Measurements from ENCODE around the gene MFSD11.
"Not testable (repeated sequence)": the region's sequence is repeated elsewhere in the genome, so short reads cannot be mapped to it uniquely, and the experiment has no call there.

Gene MFSD11

DNA sequence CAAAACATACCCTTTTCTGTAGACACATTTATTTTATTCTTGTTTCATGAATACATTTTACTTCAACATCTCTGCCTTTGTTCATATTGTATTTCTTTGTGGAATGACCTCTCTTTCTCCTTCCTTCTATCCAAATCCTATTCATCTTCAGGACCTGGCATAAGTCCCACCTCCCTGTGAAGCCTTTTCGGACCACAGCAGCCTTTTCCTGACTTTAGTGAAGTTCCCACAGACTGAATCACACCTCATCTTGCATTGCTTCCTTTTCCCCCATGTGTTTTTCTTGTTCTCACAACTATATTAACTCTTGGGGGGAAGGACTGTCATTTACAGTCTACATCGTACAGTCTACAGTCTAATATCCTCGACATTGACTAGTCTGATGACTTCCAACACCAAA is 58.2 kb downstream of the MFSD11 start:
- no peak for DNase-seq (ENCODE audit: low spot score)

DNA sequence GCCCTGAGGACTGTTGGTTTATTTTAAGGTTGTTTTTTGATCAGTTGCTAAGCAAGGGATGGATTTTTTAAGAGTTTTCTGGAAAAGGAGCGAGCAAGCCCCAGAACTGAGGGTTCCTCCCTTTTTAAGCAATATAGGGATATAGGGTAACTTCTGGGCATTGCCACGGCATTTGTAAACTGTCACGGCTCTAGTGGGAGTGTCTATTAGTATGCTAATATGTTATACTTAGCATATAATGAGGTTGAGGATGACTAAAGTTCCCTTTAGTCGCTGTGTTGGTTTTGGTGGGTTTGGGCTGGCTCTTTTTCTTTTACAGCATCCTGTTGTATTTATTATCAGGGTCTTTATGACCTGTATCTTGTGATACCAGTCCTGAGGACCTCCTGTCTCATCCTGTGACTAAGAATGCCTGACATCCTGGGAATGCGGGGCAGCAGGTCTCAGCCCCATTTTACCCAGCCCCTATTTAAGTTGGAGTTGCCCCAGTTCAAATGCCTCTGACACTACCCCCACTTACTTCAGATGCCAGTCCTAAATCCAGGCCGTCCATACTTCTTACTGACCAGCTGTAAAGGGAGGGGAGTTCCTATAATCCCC is 59.4 kb downstream of the MFSD11 start:
- FAIRE-seq (no peak), DNase-seq (ENCODE audit: low spot score) (no peak)

More for the DNA sequence above, 58.2 kb downstream of the MFSD11 start:
- FAIRE-seq = no peak

DNA sequence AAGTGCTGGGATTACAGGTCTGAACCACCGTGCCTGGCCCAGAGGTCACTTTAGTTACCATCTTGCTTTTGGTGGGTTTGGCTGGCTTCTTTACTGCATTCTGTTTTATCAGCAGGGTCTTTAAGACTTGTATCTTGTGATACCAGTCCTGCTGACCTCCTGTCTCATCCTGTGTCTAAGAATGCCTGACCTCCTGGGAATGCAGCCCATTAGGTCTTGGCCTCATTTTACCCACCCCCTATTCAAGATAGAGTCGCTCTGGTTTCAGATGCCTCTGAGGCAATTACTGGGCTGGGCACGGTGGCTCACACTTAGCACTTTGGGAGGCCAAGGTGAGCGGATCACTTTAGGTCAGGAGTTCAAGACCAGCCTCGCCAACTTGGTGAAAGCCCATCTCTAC is 63.8 kb downstream of the MFSD11 start:
- DNase-seq (ENCODE audit: low spot score) (no peak), FAIRE-seq (no peak)

DNA sequence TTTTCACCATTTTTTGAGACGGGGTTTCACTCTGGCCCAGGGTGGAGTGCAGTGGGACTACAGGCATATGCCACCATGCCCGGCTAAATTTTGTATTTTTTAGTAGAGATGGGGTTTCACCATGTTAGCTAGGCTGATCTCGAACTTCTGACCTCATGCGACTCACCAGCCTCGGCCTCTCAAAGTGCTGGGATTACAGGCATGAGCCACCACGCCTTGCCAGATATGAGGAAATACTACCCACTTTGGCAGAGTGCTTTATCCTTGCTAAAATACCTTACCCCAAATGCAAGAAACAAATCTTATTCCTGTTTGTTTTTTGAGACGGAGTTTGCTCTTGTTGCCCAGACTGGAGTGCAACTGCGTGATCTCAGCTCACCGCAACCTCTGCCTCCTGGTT is 67.4 kb downstream of the MFSD11 start:
- DNase-seq (ENCODE audit: low spot score) = no peak
- no peak for FAIRE-seq

DNA sequence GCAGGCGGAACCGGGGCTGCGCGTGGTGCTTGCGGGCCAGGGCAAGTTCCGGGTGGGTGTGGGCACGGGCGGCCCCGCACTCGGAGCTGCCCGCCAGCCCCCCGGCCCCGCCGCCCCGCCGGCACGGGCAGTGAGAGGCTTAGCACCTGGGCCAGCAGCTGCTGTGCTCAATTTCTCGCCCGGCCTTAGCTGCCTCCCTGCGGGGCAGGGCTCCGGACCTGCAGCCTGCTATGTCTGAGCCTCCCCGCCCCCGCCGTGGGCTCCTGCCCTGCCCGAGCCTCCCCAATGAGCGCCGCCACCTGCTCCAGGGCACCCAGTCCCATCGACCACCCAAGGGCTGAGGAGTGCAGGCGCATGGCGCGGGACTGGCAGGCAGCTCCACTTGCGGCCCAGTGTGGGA is 68.2 kb downstream of the MFSD11 start:
- not testable (repeated sequence) for DNase-seq (ENCODE audit: low spot score); FAIRE-seq

DNA sequence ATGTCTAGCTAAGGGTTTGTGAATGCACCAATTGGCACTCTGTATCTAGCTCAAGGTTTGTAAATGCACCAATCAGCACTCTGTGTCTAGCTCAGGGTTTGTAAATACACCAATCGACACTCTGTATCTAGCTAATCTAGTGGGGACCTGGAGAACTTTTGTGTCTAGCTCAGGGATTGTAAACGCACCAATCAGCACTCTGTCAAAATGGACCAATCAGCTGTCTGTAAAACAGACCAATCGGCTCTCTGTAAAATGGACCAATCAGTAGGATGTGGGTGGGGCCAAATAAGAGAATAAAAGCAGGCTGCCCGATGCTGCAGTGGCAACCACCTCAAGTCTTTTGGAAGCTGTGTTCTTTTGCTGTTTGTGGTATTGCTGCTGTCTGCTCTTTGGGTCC is 68.8 kb downstream of the MFSD11 start:
- DNase-seq (ENCODE audit: low spot score); FAIRE-seq: not testable (repeated sequence)

DNA sequence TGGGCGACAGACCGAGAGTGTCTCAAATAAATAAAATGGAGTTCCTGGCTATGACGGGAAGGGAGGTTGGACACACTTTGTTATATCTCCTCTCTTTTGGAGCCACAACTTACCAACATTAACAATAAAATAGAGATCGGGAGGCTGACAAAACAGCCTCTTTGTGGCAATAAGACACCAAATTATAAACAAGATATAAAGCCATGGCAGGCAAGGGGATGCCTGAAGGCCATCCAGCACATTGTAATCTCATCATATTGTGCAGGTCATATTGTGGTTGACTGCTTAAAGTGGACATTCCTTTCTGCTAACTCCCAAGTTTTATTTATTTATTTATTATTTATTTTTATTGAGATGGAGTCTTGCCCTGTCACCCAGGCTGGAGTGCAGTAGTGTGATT is 70.4 kb downstream of the MFSD11 start:
- DNase-seq (ENCODE audit: low spot score) (no peak), FAIRE-seq (no peak)

DNA sequence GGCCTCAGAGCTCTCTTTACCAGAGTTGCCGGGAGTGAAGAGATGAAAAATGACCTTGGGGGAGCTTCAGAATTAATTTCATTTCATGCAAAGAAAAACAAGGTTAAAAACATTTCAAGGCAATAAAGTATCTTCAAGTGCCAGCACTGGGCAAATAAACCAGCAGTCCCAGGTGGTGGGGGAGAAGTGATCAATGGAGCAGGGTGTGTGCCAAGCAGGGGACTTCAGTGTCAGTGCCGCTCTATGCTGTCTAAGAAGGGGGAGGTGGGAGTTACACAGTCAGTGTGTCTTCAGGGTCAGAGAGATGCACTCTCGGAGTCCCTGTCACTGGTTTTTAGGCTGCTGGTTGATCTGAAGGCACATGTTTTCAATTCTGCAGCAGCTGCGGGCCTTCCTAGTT is 73.0 kb downstream of the MFSD11 start:
- no peak for DNase-seq (ENCODE audit: low spot score)
- FAIRE-seq = no peak

DNA sequence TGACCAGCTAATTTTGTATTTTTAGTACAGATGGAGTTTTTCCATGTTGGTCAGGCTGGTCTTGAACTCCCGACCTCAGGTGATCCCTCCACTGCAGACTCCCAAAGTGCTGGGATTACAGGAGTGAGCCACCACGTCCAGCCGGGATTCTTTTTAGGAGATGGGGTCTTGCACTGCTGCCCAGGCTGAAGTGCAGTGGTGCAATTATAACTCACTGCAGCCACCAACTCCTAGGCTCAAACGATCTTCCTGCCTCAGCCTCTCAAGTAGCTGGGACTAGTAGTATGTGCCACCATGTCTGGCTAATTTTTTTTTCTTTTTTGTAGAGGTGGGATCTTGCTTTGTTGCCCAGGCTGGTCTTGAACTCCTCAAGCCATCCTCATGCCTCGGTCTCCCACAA is 73.9 kb downstream of the MFSD11 start:
- DNase-seq (ENCODE audit: low spot score) (no peak), FAIRE-seq (no peak)

DNA sequence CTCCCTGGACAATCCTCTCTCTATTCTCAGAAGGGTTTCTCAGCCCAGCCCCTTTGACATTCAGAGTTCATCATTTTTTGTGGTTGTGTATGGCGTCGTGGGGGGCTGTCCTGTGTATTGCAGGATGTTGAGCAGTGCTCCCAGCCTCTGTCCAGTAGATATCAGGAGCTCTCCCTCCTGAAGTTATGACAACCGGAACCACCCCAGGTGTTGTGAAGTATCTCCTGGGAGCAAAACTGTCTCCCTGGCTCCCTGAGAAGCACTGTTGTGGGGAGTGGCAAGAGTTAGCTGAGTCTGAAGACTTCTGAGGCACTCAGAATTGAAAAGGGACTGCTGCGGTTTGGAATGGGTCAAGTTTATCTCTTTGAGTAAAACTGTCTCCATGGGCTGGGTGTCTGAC is 74.3 kb downstream of the MFSD11 start:
- no peak for FAIRE-seq
- no peak for DNase-seq (ENCODE audit: low spot score)

DNA sequence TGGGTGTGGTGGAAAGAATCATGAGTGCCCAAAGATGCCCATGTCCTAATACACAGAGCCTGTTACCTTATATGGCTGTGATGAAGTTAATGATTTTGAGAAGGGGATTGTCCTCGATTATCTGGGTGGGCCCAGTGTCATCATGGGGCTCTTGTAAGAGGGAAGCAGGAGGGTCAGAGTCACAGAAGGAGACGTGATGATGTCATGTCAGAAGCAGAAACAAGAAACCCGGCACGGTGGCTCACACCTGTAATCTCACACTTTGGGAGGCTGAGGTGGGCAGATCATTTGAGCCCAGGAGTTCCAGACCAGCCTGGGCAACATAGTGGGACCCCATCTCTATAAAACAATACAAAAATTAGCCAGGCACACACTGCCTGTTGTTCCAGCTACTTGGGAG is 75.0 kb downstream of the MFSD11 start:
- DNase-seq (ENCODE audit: low spot score) (no peak), FAIRE-seq (no peak)

DNA sequence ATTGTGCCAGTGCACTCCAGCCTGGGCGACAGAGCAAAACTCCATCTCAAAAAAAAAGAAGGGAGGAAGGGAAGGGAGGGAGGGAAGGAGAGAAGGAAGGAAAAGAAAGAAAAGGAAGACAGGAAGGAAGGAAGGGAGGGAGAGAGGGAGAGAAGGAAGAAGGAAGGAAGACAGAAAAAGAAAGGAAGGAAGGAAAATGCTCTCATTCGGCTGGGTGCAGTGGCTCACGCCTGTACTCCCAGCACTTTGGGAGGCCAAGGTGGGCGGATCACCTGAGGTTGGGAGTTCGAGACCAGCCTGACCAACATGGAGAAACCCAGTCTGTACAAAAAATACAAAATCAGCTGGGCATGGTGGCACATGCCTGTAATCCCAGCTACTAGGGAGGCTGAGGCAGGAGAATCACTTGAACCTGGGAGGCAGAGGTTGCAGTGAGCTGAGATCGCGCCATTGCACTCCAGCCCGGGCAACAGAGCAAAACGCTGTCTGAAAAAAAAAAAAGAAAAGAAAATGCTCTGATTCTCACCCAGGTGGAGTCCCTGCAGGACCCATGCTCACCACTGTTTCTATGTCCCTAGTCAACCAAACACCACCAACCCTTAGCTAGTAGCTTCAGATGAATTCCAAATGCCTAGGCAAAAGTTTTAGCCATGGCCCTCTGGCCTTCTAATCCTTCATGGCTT is 78.1 kb downstream of the MFSD11 start:
- not testable (repeated sequence) for DNase-seq (ENCODE audit: low spot score); FAIRE-seq

DNA sequence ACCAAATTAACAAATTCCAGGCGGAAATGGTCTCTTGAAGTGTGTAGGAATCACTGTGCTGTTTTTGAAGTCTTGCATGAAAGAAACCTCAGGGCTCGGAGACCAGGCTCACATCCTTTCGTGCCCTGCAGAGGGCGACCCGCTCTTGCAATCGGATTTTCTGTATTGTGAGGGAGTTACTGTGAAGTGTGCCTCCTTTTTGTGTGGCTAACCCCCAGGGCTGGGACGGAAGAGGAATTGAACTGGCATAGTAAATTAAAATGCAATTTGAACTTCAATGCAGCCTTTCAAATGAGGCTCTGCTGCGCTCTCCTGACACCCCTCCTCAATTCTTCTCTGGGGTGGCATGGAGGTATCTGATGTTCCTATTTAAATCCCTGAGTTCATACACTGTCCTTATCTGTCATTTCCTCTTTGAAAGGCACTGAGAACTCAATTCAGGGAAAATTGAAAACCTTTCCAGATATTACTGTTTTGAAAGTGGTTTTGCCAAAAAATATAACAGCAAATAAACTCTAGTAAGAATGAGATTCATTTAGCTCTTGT is 78.7 kb downstream of the MFSD11 start:
- FAIRE-seq = no peak
- peak; percentile 78 for DNase-seq (ENCODE audit: low spot score)

DNA sequence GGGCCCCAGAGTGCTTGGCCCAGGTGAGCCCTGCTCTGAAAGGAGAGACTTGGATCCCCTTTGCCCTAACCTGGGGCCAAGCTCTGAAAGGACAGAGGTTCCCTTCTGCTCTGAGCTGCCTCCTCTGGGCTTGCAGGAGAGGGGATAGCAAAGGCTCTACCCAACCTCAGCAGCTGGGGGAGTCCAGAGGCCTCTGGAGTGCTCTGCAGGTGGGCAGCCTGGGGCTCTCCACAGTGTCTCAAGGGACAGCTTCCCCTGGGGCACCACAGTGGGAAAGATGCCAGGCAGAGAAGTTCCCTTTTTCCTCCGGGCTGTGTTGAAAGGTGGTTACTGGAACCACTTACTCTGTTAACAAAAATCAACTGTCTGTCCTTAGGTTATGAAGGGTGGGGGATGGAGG is 82.1 kb downstream of the MFSD11 start:
- FAIRE-seq = no peak
- DNase-seq (ENCODE audit: low spot score) = no peak

DNA sequence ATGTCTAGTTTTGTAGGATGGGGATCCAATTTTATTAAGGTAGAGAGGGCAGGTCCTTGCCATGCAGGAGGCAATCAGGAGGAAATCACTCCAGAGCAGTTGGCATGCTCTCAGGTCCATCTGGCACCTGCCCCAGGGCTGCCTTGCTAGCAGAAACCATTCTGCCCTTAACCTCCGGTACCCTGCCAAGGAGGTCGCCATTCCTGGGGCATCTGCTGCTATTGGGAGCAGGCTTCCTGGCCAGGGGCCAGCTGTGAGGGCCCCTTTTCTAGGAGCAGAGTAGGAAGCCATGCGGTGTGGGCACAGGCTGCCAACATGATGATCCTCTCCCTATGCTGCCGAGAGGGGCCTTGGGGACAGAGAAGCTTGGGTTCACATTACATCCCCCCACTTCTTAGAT is 82.6 kb downstream of the MFSD11 start:
- DNase-seq (ENCODE audit: low spot score) (no peak), FAIRE-seq (no peak)

DNA sequence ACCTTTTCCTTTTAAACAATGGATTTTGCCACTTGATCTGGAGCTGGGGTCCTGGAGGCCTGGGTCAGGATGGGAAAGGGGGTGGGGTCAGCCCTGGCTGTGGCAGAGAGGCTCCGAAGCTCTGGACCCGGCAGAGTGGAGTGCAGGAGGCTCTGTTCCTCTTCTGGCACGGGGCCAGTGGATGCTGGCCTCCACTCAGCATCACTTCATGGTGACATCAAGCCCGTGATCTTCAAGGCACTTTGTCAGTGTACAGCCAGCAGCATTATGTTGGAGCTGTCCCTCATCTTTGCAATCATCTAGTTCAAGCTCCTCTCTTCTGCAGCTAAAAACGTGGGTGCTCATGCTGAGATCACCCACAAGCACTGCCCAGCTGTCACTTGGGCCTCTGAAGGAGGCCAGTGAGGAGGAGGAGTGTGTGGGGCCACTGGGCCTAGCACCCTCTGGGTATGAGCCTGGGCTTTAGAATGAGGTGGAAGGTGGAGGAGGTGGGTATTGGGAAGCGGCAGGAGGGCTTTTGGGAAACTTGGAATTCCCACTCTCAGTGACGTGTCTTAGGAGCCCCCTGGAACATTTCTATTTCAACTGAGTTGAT is 84.4 kb downstream of the MFSD11 start:
- peak; percentile 50 for FAIRE-seq
- no peak for DNase-seq (ENCODE audit: low spot score)

DNA sequence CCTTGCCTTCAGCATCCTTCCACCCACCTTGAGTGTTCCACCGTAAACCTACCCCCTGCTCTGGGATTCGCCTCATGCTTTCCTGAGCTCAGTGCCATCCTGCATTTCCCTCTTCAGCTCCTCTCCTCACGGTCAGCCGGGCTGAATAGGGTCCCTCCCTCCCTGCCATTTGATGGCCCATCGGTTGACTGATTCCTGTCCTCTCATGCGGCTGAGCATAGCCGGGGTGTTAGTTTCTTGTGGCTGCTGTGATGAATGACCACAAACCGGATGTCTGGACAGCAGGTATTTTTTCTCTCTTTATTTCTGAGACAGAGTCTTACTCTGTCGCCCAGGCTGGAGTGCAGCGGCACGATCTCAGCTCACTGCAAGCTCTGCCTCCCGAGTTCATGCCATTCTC is 86.2 kb downstream of the MFSD11 start:
- no peak for FAIRE-seq
- DNase-seq (ENCODE audit: low spot score) = no peak

DNA sequence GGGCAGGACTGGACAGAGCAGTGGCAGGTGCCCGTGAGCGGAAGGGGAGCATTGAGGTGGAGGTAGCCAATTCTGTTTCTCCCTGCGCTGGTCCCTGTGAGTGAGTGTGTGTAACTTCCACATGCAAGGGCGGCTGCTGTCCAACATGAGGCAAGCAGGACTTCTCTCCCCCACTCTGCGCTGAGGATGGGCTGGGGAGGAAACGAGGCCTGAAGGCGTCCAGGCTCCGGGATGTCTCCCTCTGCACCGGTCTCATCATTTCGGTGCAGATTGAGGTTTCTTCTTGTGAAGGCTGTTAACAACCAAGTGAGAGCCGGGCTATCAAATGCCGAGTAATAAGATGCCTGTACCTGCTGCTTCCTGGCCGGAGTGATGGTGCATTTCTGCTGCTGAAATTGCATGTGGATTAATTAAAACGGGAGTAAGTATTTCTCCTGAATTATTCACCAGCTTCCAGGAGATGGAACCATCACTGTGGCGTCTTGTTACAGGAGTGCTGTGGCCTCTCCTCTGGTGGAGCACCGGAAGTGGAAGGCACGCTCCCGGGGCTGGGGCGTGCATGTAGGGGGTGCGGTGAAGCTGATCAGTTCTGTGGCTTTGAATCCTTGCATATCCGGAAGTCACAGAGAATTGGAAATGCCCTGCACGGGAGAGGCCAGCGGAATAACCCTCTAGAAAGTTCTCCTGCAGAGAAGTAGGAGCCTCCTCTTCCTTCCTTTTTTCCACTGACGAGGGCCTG is 88.6 kb downstream of the MFSD11 start:
- FAIRE-seq (no peak), DNase-seq (ENCODE audit: low spot score) (no peak)

DNA sequence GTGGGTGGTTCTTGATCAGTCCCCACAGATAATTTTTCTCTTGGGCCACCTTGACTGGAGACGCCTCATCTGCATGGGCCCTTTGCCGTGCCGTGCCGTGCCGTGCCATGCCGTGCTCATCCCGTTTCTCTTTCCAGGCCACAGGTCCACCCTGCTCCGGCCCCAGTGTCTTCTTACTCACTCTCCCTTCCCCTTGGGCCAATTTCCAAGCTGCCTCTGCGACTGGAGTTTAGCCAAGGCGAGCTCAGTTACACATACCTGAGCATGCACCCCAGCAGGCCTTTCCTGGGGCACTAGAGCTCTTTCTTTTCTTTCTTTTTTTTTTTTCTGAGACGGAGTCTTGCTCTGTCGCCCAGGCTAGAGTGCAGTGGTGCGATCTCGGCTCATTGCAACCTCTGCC is 89.8 kb downstream of the MFSD11 start:
- DNase-seq (ENCODE audit: low spot score) (no peak), FAIRE-seq (no peak)
